ENCODE measurements around the gene ZNF346. TPM values are rescaled to one million over a fixed set of nuclear protein-coding genes. Genes with fewer than 3 reads are reported as not detected.
A peak's percentile ranks its signal among the peaks of the same experiment; 100 is the strongest.

ZNF346 gene
- total RNA-seq, 1 experiment from 2014 or later: 32.5 TPM

GRCh38 chr5:177071666-177072385 lies 49.3 kb downstream of the ZNF346 start:
- TF ChIP-seq CTCF (IDR thresholded peaks at IDR 0.05; ENCODE audit: unreplicated experiment): peak; percentile 88
- Mint-ChIP-seq H3K9me3 (ENCODE audit: unreplicated experiment) (no peaks in the 10 kb centered on the region), H3K4me1 (ENCODE audit: insufficient read depth, unreplicated experiment) (peaks cover 6% of the 10 kb centered on the region), H3K4me3 (ENCODE audit: unreplicated experiment) (no peak overlapping the region), H3K27me3 (ENCODE audit: insufficient read depth, unreplicated experiment) (no peaks in the 10 kb centered on the region), H3K36me3 (ENCODE audit: insufficient read depth, unreplicated experiment) (peaks cover 31% of the 10 kb centered on the region), H3K27ac (ENCODE audit: low read depth, unreplicated experiment) (no peak overlapping the region)
- POLR2A ChIA-PET: interaction anchor here (0.7 to 1.4 kb wide), 5 partner anchors 9 to 66 kb away, joined by 3 read pairs; no protein-coding TSS in a partner anchor
- CTCF ChIA-PET: interaction anchor here (0.6 to 13.2 kb wide), 49 partner anchors 8 to 416 kb away, joined by 3 to 235 read pairs (median 4); partner anchors contain the start of genes FGFR4 and ZNF346
- intact Hi-C loops (cut with micrococcal nuclease): loop anchor here (1.0 kb wide), 2 partner anchors 40 to 414 kb away; no protein-coding TSS in a partner anchor
- no TSS peak for BruUV-seq (replicated peaks)
- DNase-seq (ENCODE audit: unreplicated experiment): peak; percentile 93

GRCh38 chr5:177077335-177077734 lies 54.8 kb downstream of the ZNF346 start:
- POLR2A ChIA-PET: interaction anchor here (0.7 kb wide), 1 partner anchor 18 kb away, joined by 4 read pairs; no protein-coding TSS in a partner anchor
- no TSS peak for BruUV-seq (replicated peaks)
- H3K27me3 Mint-ChIP-seq (ENCODE audit: insufficient read depth, unreplicated experiment): peaks cover 1% of the 10 kb centered on the region
- peaks cover 10% of the 10 kb centered on the region for H3K36me3 Mint-ChIP-seq (ENCODE audit: insufficient read depth, unreplicated experiment)
- H3K4me1 Mint-ChIP-seq (ENCODE audit: insufficient read depth, unreplicated experiment): no peaks in the 10 kb centered on the region
- no peak overlapping the region for H3K4me3 Mint-ChIP-seq (ENCODE audit: unreplicated experiment)
- no peaks in the 10 kb centered on the region for H3K9me3 Mint-ChIP-seq (ENCODE audit: unreplicated experiment)
- DNase-seq (ENCODE audit: unreplicated experiment): peak; percentile 41
- CTCF ChIA-PET: interaction anchor here (1.2 to 13.2 kb wide), 3 partner anchors 9 to 417 kb away, joined by 4 to 235 read pairs (median 5); partner anchors contain the start of gene FGFR4
- TF ChIP-seq CTCF (IDR thresholded peaks at IDR 0.05; ENCODE audit: unreplicated experiment): no peak
- no peak overlapping the region for H3K27ac Mint-ChIP-seq (ENCODE audit: low read depth, unreplicated experiment)
- intact Hi-C loops (cut with micrococcal nuclease): no loop called here

- H3K4me1 Mint-ChIP-seq (ENCODE audit: insufficient read depth, unreplicated experiment): no peaks in the 10 kb centered on the region
- DNase-seq (ENCODE audit: unreplicated experiment): no peak
- no peaks in the 10 kb centered on the region for H3K9me3 Mint-ChIP-seq (ENCODE audit: unreplicated experiment)
- intact Hi-C loops (cut with micrococcal nuclease): no loop called here
- no peak for TF ChIP-seq CTCF (IDR thresholded peaks at IDR 0.05; ENCODE audit: unreplicated experiment)
- ChIA-PET CTCF (interaction anchor here (0.5 to 13.2 kb wide), 5 partner anchors 10 to 309 kb away, joined by 4 to 235 read pairs (median 4); no protein-coding TSS in a partner anchor), POLR2A (interaction anchor here (0.5 to 1.9 kb wide), 3 partner anchors 19 to 387 kb away, joined by 3 to 7 read pairs (median 4); no protein-coding TSS in a partner anchor)
- no peaks in the 10 kb centered on the region for H3K36me3 Mint-ChIP-seq (ENCODE audit: insufficient read depth, unreplicated experiment)
- BruUV-seq (replicated peaks): no TSS peak
- peaks cover 22% of the 10 kb centered on the region for H3K27me3 Mint-ChIP-seq (ENCODE audit: insufficient read depth, unreplicated experiment)
- H3K27ac Mint-ChIP-seq (ENCODE audit: low read depth, unreplicated experiment): no peak overlapping the region
- no peak overlapping the region for H3K4me3 Mint-ChIP-seq (ENCODE audit: unreplicated experiment)
These were observed 57.1 kb downstream of the ZNF346 start for GRCh38 chr5:177079606-177080005.

GRCh38 chr5:177080265-177080664 lies 57.8 kb downstream of the ZNF346 start:
- ChIA-PET CTCF (interaction anchor here (1.0 to 1.7 kb wide), 2 partner anchors 9 to 33 kb away, joined by 3 to 10 read pairs; no protein-coding TSS in a partner anchor), POLR2A (interaction anchor here (0.5 to 0.8 kb wide), 2 partner anchors 8 to 48 kb away, joined by 3 read pairs; no protein-coding TSS in a partner anchor)
- no peak for DNase-seq (ENCODE audit: unreplicated experiment)
- intact Hi-C loops (cut with micrococcal nuclease): no loop called here
- Mint-ChIP-seq H3K4me1 (ENCODE audit: insufficient read depth, unreplicated experiment) (no peaks in the 10 kb centered on the region), H3K9me3 (ENCODE audit: unreplicated experiment) (no peaks in the 10 kb centered on the region), H3K27ac (ENCODE audit: low read depth, unreplicated experiment) (no peak overlapping the region), H3K36me3 (ENCODE audit: insufficient read depth, unreplicated experiment) (no peaks in the 10 kb centered on the region), H3K4me3 (ENCODE audit: unreplicated experiment) (no peak overlapping the region), H3K27me3 (ENCODE audit: insufficient read depth, unreplicated experiment) (peaks cover 22% of the 10 kb centered on the region)
- no peak for TF ChIP-seq CTCF (IDR thresholded peaks at IDR 0.05; ENCODE audit: unreplicated experiment)
- BruUV-seq (replicated peaks): no TSS peak
